OCI-LY1 (cell line): ENCODE measurements around the gene ZBTB1.
"Not testable (repeated sequence)": the region's sequence is repeated elsewhere in the genome, so short reads cannot be mapped to it uniquely, and the experiment has no call there.

Source experiments
- H2AFZ ChIP-seq: fragments of 200-600 bp; sonication (generic), shearing (Covaris generic); 2 replicates; pipeline ENCODE4 v1.6.0; 2014; ENCODE audit warnings: antibody characterized with exemption, mild to moderate bottlenecking, low read length
- H3F3A ChIP-seq: fragments of 200-600 bp; sonication (generic), shearing (Covaris generic); 2 replicates; pipeline ENCODE4 v1.6.0; 2014; ENCODE audit warnings: mild to moderate bottlenecking, antibody characterized with exemption, low read length, moderate library complexity; ENCODE audit not compliant: insufficient read depth
- H3K27ac ChIP-seq: fragments of 200-600 bp; sonication (generic); 2 replicates; pipeline ENCODE4 v1.5.1; 2014; ENCODE audit warnings: low read length, mixed run types, mild to moderate bottlenecking, low read depth; ENCODE audit not compliant: poor library complexity, severe bottlenecking
- H3K27me3 ChIP-seq: fragments of 200-600 bp; sonication (generic); 2 replicates; pipeline ENCODE4 v1.6.0; 2014; ENCODE audit warnings: antibody characterized with exemption, mild to moderate bottlenecking, low read length, moderate library complexity; ENCODE audit not compliant: insufficient read depth
- H3K36me3 ChIP-seq: fragments of 200-600 bp; sonication (generic); 2 replicates; pipeline ENCODE4 v1.6.1; 2014; ENCODE audit warnings: mild to moderate bottlenecking, antibody characterized with exemption, low read length, moderate library complexity, mixed read lengths; ENCODE audit not compliant: insufficient read depth
- H3K4me1 ChIP-seq: fragments of 200-600 bp; sonication (generic); 2 replicates; pipeline ENCODE4 v1.5.1; 2014; ENCODE audit warnings: mild to moderate bottlenecking, low read length, moderate library complexity; ENCODE audit not compliant: insufficient read depth, severe bottlenecking
- H3K4me2 ChIP-seq: fragments of 200-600 bp; sonication (generic), shearing (Covaris generic); 2 replicates; pipeline ENCODE4 v1.6.1; 2014; ENCODE audit warnings: low read length
- H3K4me3 ChIP-seq: fragments of 200-600 bp; sonication (generic); 2 replicates; pipeline ENCODE4 v1.5.1; 2014; ENCODE audit warnings: low read length, low read depth, mild to moderate bottlenecking, mixed read lengths; ENCODE audit not compliant: poor library complexity, severe bottlenecking
- H3K79me2 ChIP-seq: fragments of 200-600 bp; shearing (Covaris generic); 2 replicates; pipeline ENCODE4 v1.6.1; 2016; ENCODE audit warnings: mixed run types, low read length, mixed read lengths; ENCODE audit not compliant: insufficient read depth
- H3K9ac ChIP-seq: fragments of 200-600 bp; sonication (generic), shearing (Covaris generic); 2 replicates; pipeline ENCODE4 v1.6.1; 2014; ENCODE audit warnings: mild to moderate bottlenecking, low read length, mixed read lengths
- H3K9me2 ChIP-seq: fragments of 200-600 bp; sonication (generic), shearing (Covaris generic); 2 replicates; pipeline ENCODE4 v1.6.1; 2014; ENCODE audit warnings: low read depth, mild to moderate bottlenecking, low read length, mixed read lengths
- H3K9me3 ChIP-seq: fragments of 200-600 bp; shearing (Covaris generic); 2 replicates; pipeline ENCODE4 v1.6.1; 2014; ENCODE audit warnings: low read length, mixed read lengths
- H4K20me1 ChIP-seq: fragments of 200-600 bp; sonication (generic), shearing (Covaris generic); 2 replicates; pipeline ENCODE4 v1.6.0; 2016; ENCODE audit warnings: mild to moderate bottlenecking, low read length; ENCODE audit not compliant: insufficient read depth
- CTCF ChIP-seq: fragments of 200-600 bp; sonication (generic), shearing (Covaris generic); IDR thresholded peaks from 2 replicates; pipeline ENCODE4 v1.5.1; 2017; ENCODE audit warnings: mild to moderate bottlenecking, antibody characterized with exemption, low read length, moderate library complexity, mixed read lengths
- EZH2 ChIP-seq: fragments of 200-600 bp; sonication (generic), shearing (Covaris generic); IDR thresholded peaks from 2 replicates; pipeline ENCODE4 v1.8.0; 2017; ENCODE audit warnings: borderline replicate concordance, mixed run types, mild to moderate bottlenecking, antibody characterized with exemption, low read length, moderate library complexity, mixed read lengths

The ZBTB1 gene

GRCh38 chr14:64550621-64551333 lies 46.2 kb downstream of the ZBTB1 start:
- H3K9me3 ChIP-seq: no peaks in the 10 kb centered on the region
- no peaks in the 10 kb centered on the region for H4K20me1 ChIP-seq
- no peak overlapping the region for H3K27ac ChIP-seq
- no peak for TF ChIP-seq EZH2
- no peak for TF ChIP-seq CTCF
- H3K79me2 ChIP-seq: no peaks in the 10 kb centered on the region
- no peaks in the 10 kb centered on the region for H3K9me2 ChIP-seq
- peak overlapping the region; percentile 60; the same call in 1 of the 2 replicates for H3K4me2 ChIP-seq
- H3K9ac ChIP-seq: no peak overlapping the region
- H3F3A ChIP-seq: no peaks in the 10 kb centered on the region
- H3K4me3 ChIP-seq: peak overlapping the region; percentile 48
- no peak overlapping the region for H2AFZ ChIP-seq
- peaks cover 14% of the 10 kb centered on the region for H3K4me1 ChIP-seq
- no peaks in the 10 kb centered on the region for H3K36me3 ChIP-seq
- H3K27me3 ChIP-seq: no peaks in the 10 kb centered on the region

DNA sequence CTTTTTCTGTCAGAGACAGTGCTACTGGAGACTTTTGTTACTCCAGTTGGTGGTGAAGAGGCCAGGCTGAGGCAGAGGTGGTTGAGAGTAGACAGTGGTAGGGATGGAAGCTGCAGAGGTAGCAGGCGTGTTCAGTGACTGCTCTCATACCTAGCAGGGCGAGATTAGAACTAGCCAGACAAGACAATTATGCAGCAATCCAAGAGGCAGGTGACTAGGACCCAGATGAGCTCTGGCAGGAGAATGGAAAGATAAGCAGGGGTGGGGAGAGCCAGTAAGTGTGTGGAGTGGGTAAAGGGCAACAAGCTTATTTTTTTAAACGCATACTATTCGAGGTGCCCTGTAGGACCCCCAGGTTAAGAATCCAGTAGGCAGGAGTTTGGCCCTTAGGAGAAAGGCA lies 50.0 kb downstream of the ZBTB1 start:
- Histone ChIP-seq H3K27me3 (no peaks in the 10 kb centered on the region), H4K20me1 (no peaks in the 10 kb centered on the region), H3K4me1 (peaks cover 9% of the 10 kb centered on the region), H3K9me2 (no peaks in the 10 kb centered on the region), H3K36me3 (no peaks in the 10 kb centered on the region), H3F3A (no peaks in the 10 kb centered on the region), H2AFZ (no peak overlapping the region), H3K79me2 (no peaks in the 10 kb centered on the region), H3K4me2 (no peak overlapping the region), H3K27ac (no peak overlapping the region), H3K4me3 (no peak overlapping the region), H3K9ac (no peak overlapping the region), H3K9me3 (no peaks in the 10 kb centered on the region)
- TF ChIP-seq CTCF (no peak), EZH2 (no peak)

- no peaks in the 10 kb centered on the region for H3K79me2 ChIP-seq
- H3K4me3 ChIP-seq: no peak overlapping the region
- H3K36me3 ChIP-seq: no peaks in the 10 kb centered on the region
- no peak overlapping the region for H3K27ac ChIP-seq
- no peaks in the 10 kb centered on the region for H3K27me3 ChIP-seq
- H4K20me1 ChIP-seq: no peaks in the 10 kb centered on the region
- H3K9me2 ChIP-seq: no peaks in the 10 kb centered on the region
- TF ChIP-seq CTCF: no peak
- TF ChIP-seq EZH2: no peak
- no peak overlapping the region for H2AFZ ChIP-seq
- no peaks in the 10 kb centered on the region for H3F3A ChIP-seq
- no peak overlapping the region for H3K4me2 ChIP-seq
- no peak overlapping the region for H3K9ac ChIP-seq
- H3K4me1 ChIP-seq: no peaks in the 10 kb centered on the region
- no peaks in the 10 kb centered on the region for H3K9me3 ChIP-seq
Measured at GRCh38 chr14:64556526-64556925, 52.0 kb downstream of the ZBTB1 start.

DNA sequence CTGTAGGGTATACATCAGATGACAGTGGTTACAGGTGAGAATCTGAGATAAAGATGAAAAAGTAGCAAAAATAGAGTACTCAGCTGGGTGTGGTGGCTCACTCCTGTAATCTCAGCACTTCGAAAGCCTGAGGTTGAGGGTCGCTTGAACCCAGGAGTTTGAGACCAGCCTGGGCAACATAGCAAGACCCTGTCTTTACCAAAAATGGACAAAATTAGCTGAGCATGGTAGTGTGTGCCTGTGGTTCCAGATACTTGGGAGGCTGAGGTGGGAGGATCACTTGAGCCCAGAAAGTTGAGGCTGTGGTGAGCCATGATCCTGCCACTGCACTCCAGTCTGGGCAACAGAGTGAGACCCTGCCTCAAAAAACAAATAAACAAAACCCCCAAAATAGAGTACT lies 53.6 kb downstream of the ZBTB1 start:
- not testable (repeated sequence) for H3K9me2 ChIP-seq, H3K9me3 ChIP-seq, H3K4me3 ChIP-seq, H3K79me2 ChIP-seq, H3K4me1 ChIP-seq, H4K20me1 ChIP-seq, H3K27ac ChIP-seq, H2AFZ ChIP-seq, H3K27me3 ChIP-seq, H3K36me3 ChIP-seq, H3F3A ChIP-seq, H3K9ac ChIP-seq, H3K4me2 ChIP-seq
